ENCODE data around the gene GRIK2.

GRCh38 chr6:101534821-101535220 lies 141.3 kb downstream of the GRIK2 start:
- TF ChIP-seq CTCF (IDR thresholded peaks at IDR 0.05) (no peak), ZFX (IDR thresholded peaks at IDR 0.05; ENCODE audit: borderline replicate concordance) (no peak)
